Transverse colon (tissue), 4 donors: ENCODE data around the gene PRLHR. TPM values are rescaled to one million over a fixed set of nuclear protein-coding genes. Genes with fewer than 3 reads are reported as not detected.

Experiments used
- DNase-seq: peaks from one replicate; pipeline ENCODE4 v3.0.0-alpha.2; 2019
- H3K27ac ChIP-seq, 4 donors: fragments of 200-600 bp; sonication (generic); 2 replicates each; pipeline ENCODE4 v1.5.1; 2016 to 2018; ENCODE audit warnings: inconsistent platforms in 4 of 4
- H3K27me3 ChIP-seq: fragments of 200-600 bp; sonication (generic); 2 replicates; pipeline ENCODE4 v1.5.1; 2017; ENCODE audit warnings: inconsistent platforms
- H3K36me3 ChIP-seq, 4 donors: fragments of 200-600 bp; sonication (generic); 2 replicates each; pipeline ENCODE4 v1.5.1; 2017 to 2019; ENCODE audit warnings: inconsistent platforms in 4 of 4
- H3K4me1 ChIP-seq, 4 donors: fragments of 200-600 bp; sonication (generic); 2 replicates each; pipeline ENCODE4 v1.5.1; 2017 to 2020; ENCODE audit warnings: inconsistent platforms in 4 of 4
- H3K4me3 ChIP-seq, 4 donors: fragments of 200-600 bp; sonication (generic); 1 replicate in 1 of 4; 2 replicates in 3 of 4; pipeline versions ENCODE4 v1.5.1 to v1.6.1; 2017 to 2019; ENCODE audit warnings: inconsistent platforms in 4 of 4
- H3K9me3 ChIP-seq, 2 donors: fragments of 200-600 bp; sonication (generic); 2 replicates each; pipeline ENCODE4 v1.5.1; 2017 to 2019; ENCODE audit warnings: inconsistent platforms in 2 of 2
- CTCF ChIP-seq, 5 experiments: fragments of 200-600 bp in 3 of 5; fragments of 450-650 bp in 2 of 5; sonication (generic) in 3 of 5; IDR thresholded peaks; 1 replicate in 2 of 5; 2 replicates in 3 of 5; pipeline ENCODE4 v1.5.1; 2016 to 2017; ENCODE audit warnings: antibody characterized with exemption in 5 of 5, inconsistent platforms in 3 of 5, mild to moderate bottlenecking in 2 of 5, moderate library complexity in 1 of 5
- EP300 ChIP-seq: sonication (generic); formaldehyde crosslinking; IDR thresholded peaks from one replicate; pipeline ENCODE4 v1.6.1; 2017; ENCODE audit warnings: antibody characterized with exemption, low read depth
- POLR2A ChIP-seq: fragments of 450-650 bp; IDR thresholded peaks from one replicate; pipeline ENCODE4 v1.6.1; 2016; ENCODE audit warnings: antibody characterized with exemption, mild to moderate bottlenecking, moderate library complexity
- POLR2AphosphoS5 ChIP-seq, 3 donors: sonication (generic); formaldehyde crosslinking; IDR thresholded peaks; one replicate each; pipeline ENCODE4 v1.6.1; 2016; ENCODE audit warnings: antibody characterized with exemption in 3 of 3
- WGBS, 2 donors: methylation state at CpG; one replicate each; pipeline ENCODE4 v1.1.5; 2018; ENCODE audit warnings: low coverage in 1 of 2; 5-methylcytosine and 5-hydroxymethylcytosine counted together
- in situ Hi-C, 4 donors: fragments of 200-750 bp; cut with MboI; loops; one replicate each; pipeline versions ENCODE4 v1.15.0 to v1.15.1; 2017; ENCODE audit warnings: low sequenced_read_pairs in 3 of 4, low pct_ligation_motif_present in 1 of 4, low pct_unique_long_range_greater_than_20kb in 1 of 4
- intact Hi-C: fragments of 100-400 bp; cut with DNase I; formaldehyde crosslinking; loops from one replicate; pipeline ENCODE4 v1.15.1; 2023; ENCODE audit warnings: low total_unique reads
- total RNA-seq, 4 donors: library from RNA; depleted of rRNA; stranded (reverse); fragments of >200 nt; gene quantifications; one replicate each; pipeline ENCODE4 v1.1.0, GENCODE V29; 2016

Gene PRLHR
- total RNA-seq, 4 donors from 2014 or later = not detected

GRCh38 chr10:118585234-118585633, 10.2 kb downstream of the PRLHR start:
- intact Hi-C loops = no loop called here
- H3K27me3 ChIP-seq = peaks cover 3% of the 10 kb centered on the region
- no peak for TF ChIP-seq CTCF (IDR thresholded peaks at IDR 0.05)
- no peak for TF ChIP-seq POLR2A
- no peak for TF ChIP-seq POLR2AphosphoS5 (IDR thresholded peaks at IDR 0.05)
- TF ChIP-seq EP300 = no peak
- no peak overlapping the region for H3K27ac ChIP-seq
- DNase-seq = no peak
- no peaks in the 10 kb centered on the region for H3K36me3 ChIP-seq
- no peaks in the 10 kb centered on the region for H3K9me3 ChIP-seq
- H3K4me1 ChIP-seq = no peaks in the 10 kb centered on the region
- in situ Hi-C loops = loop anchor here in 1 of 4 donors (25.0 kb wide), 1 partner anchor 427 kb away; no protein-coding TSS in a partner anchor
- no peak overlapping the region for H3K4me3 ChIP-seq
- 83 to 86% methylated on average over 5 of the region's 5 CpGs for WGBS, 2 donors

GRCh38 chr10:118584181-118584954, 11.1 kb downstream of the PRLHR start:
- DNase-seq = no peak
- Histone ChIP-seq H3K27ac (no peak overlapping the region), H3K4me3 (no peak overlapping the region), H3K27me3 (peaks cover 3% of the 10 kb centered on the region), H3K4me1 (no peaks in the 10 kb centered on the region), H3K9me3 (no peaks in the 10 kb centered on the region), H3K36me3 (no peaks in the 10 kb centered on the region)
- WGBS, 2 donors = 75 to 80% methylated on average over 4 to 6 of the region's 6 CpGs
- TF ChIP-seq CTCF (IDR thresholded peaks at IDR 0.05) (no peak), POLR2AphosphoS5 (IDR thresholded peaks at IDR 0.05) (no peak), EP300 (no peak), POLR2A (no peak)
- intact Hi-C loops (no loop called here), in situ Hi-C loops (loop anchor here in 1 of 4 donors (25.0 kb wide), 1 partner anchor 428 kb away; no protein-coding TSS in a partner anchor)

GRCh38 chr10:118583611-118584010, 11.8 kb downstream of the PRLHR start:
- no peaks in the 10 kb centered on the region for H3K4me1 ChIP-seq
- in situ Hi-C loops (loop anchor here in 1 of 4 donors (25.0 kb wide), 1 partner anchor 429 kb away; no protein-coding TSS in a partner anchor), intact Hi-C loops (no loop called here)
- H3K27ac ChIP-seq = no peak overlapping the region
- H3K4me3 ChIP-seq = no peak overlapping the region
- TF ChIP-seq POLR2AphosphoS5 (IDR thresholded peaks at IDR 0.05) (no peak), CTCF (IDR thresholded peaks at IDR 0.05) (no peak), EP300 (no peak), POLR2A (no peak)
- H3K27me3 ChIP-seq = peaks cover 3% of the 10 kb centered on the region
- DNase-seq = no peak
- WGBS, 2 donors = 88 to 100% methylated on average over 3 to 5 of the region's 5 CpGs
- H3K9me3 ChIP-seq = no peaks in the 10 kb centered on the region
- H3K36me3 ChIP-seq = no peaks in the 10 kb centered on the region

- no peaks in the 10 kb centered on the region for H3K36me3 ChIP-seq
- 94 to 100% methylated on average over 1 to 3 of the region's 3 CpGs for WGBS, 2 donors
Observed at GRCh38 chr10:118582511-118582910, 12.9 kb downstream of the PRLHR start.

More at GRCh38 chr10:118582511-118582910, 12.9 kb downstream of the PRLHR start:
- Histone ChIP-seq H3K27me3 (no peaks in the 10 kb centered on the region), H3K4me3 (no peak overlapping the region), H3K9me3 (no peaks in the 10 kb centered on the region), H3K4me1 (no peaks in the 10 kb centered on the region), H3K27ac (no peak overlapping the region)
- in situ Hi-C loops = loop anchor here in 1 of 4 donors (25.0 kb wide), 1 partner anchor 430 kb away; no protein-coding TSS in a partner anchor
- intact Hi-C loops = no loop called here
- no peak for DNase-seq
- TF ChIP-seq POLR2A (no peak), CTCF (IDR thresholded peaks at IDR 0.05) (no peak), POLR2AphosphoS5 (IDR thresholded peaks at IDR 0.05) (no peak), EP300 (no peak)
